Neuronal stem cell (in vitro differentiated cells): Measurements from ENCODE around the gene EPHA4.

Source experiments
- DNase-seq: peaks from one replicate; pipeline ENCODE4 v3.0.0-alpha.2; 2013; ENCODE audit warnings: low spot score
- H2AFZ ChIP-seq: one replicate; pipeline ENCODE4 v1.6.1; 2013; ENCODE audit warnings: mild to moderate bottlenecking, low read length, inconsistent platforms
- H2AK5ac ChIP-seq: 2 replicates; pipeline ENCODE4 v1.6.1; 2013; ENCODE audit warnings: low read depth, mild to moderate bottlenecking, inconsistent platforms, low read length, moderate library complexity, mixed read lengths
- H2BK120ac ChIP-seq: 2 replicates; pipeline ENCODE4 v1.6.1; 2013; ENCODE audit warnings: low read depth, mild to moderate bottlenecking, inconsistent platforms, low read length, moderate library complexity, mixed read lengths
- H2BK12ac ChIP-seq: one replicate; pipeline ENCODE4 v1.6.1; 2013; ENCODE audit warnings: low read length, inconsistent platforms
- H2BK15ac ChIP-seq: 2 replicates; pipeline ENCODE4 v1.6.1; 2013; ENCODE audit warnings: mild to moderate bottlenecking, low read length, inconsistent platforms, mixed read lengths
- H2BK5ac ChIP-seq: one replicate; pipeline ENCODE4 v1.6.1; 2013; ENCODE audit warnings: inconsistent platforms, mild to moderate bottlenecking, low read length, moderate library complexity
- H3K14ac ChIP-seq: one replicate; pipeline ENCODE4 v1.6.1; 2013; ENCODE audit warnings: low read length, inconsistent platforms
- H3K18ac ChIP-seq: 2 replicates; pipeline ENCODE4 v1.6.1; 2013; ENCODE audit warnings: low read length, inconsistent platforms
- H3K23ac ChIP-seq: 2 replicates; pipeline ENCODE4 v1.6.1; 2013; ENCODE audit warnings: low read depth, mild to moderate bottlenecking, mixed read lengths, low read length, inconsistent platforms; ENCODE audit not compliant: poor library complexity
- H3K27ac ChIP-seq: replicated peaks from 3 replicates; pipeline ENCODE4 v1.5.1; 2013; ENCODE audit warnings: low read length, inconsistent platforms
- H3K27me3 ChIP-seq, 3 experiments: 2 replicates each; pipeline ENCODE4 v1.6.1; 2013; ENCODE audit warnings: low read length in 3 of 3, mild to moderate bottlenecking in 2 of 3, inconsistent platforms in 1 of 3, low read depth in 1 of 3, mixed read lengths in 1 of 3, moderate library complexity in 1 of 3; ENCODE audit not compliant: control insufficient read depth in 3 of 3, insufficient read depth in 3 of 3
- H3K36me3 ChIP-seq, 2 donors: replicated peaks in 1 of 2; 2 replicates each; pipeline ENCODE4 v1.6.1; 2013; ENCODE audit warnings: low read length in 2 of 2; ENCODE audit not compliant: control insufficient read depth in 2 of 2, insufficient read depth in 2 of 2
- H3K4ac ChIP-seq: 2 replicates; pipeline ENCODE4 v1.6.1; 2013; ENCODE audit warnings: inconsistent platforms, mild to moderate bottlenecking, low read length, moderate library complexity
- H3K4me1 ChIP-seq, 2 donors: 1 replicate in 1 of 2; 2 replicates in 1 of 2; pipeline ENCODE4 v1.6.1; 2013; ENCODE audit warnings: low read length in 2 of 2, low read depth in 1 of 2; ENCODE audit not compliant: control insufficient read depth in 2 of 2, insufficient read depth in 1 of 2
- H3K4me2 ChIP-seq: one replicate; pipeline ENCODE4 v1.6.1; 2013; ENCODE audit warnings: mild to moderate bottlenecking, low read length, inconsistent platforms; ENCODE audit not compliant: insufficient read depth, poor library complexity, severe bottlenecking
- H3K4me3 ChIP-seq, 2 donors: 2 replicates each; pipeline ENCODE4 v1.5.1; 2013; ENCODE audit warnings: low read length in 2 of 2, mild to moderate bottlenecking in 2 of 2, inconsistent platforms in 1 of 2, moderate library complexity in 1 of 2
- H3K79me1 ChIP-seq: one replicate; pipeline ENCODE4 v1.6.1; 2013; ENCODE audit warnings: low read depth, mild to moderate bottlenecking, inconsistent platforms, low read length, moderate library complexity
- H3K9ac ChIP-seq: one replicate; pipeline ENCODE4 v1.6.1; 2013; ENCODE audit warnings: mild to moderate bottlenecking, low read depth, low read length, inconsistent platforms; ENCODE audit not compliant: poor library complexity
- H3K9me3 ChIP-seq, 2 donors: replicated peaks in 1 of 2; 2 replicates each; pipeline versions ENCODE3 to v1.6.1; 2013; ENCODE audit warnings: low read length in 2 of 2, mild to moderate bottlenecking in 2 of 2, inconsistent platforms in 1 of 2, low read depth in 1 of 2, mixed read lengths in 1 of 2, moderate library complexity in 1 of 2; ENCODE audit not compliant: control insufficient read depth in 2 of 2, insufficient read depth in 1 of 2
- H4K8ac ChIP-seq: one replicate; pipeline ENCODE4 v1.6.1; 2013; ENCODE audit warnings: low read depth, mild to moderate bottlenecking, inconsistent platforms, low read length, moderate library complexity
- H4K91ac ChIP-seq: one replicate; pipeline ENCODE4 v1.6.1; 2013; ENCODE audit warnings: low read length, low read depth, mild to moderate bottlenecking, inconsistent platforms; ENCODE audit not compliant: poor library complexity
- WGBS, 2 donors: extraction: QIAGEN DNeasy Blood & Tissue Kit; methylation state at CpG; one replicate each; pipeline ENCODE4 v1.1.7; 2013; ENCODE audit warnings: missing lambda C conversion rate in 2 of 2, mixed read lengths in 1 of 2; ENCODE audit not compliant: insufficient read length in 2 of 2, insufficient replicate concordance in 1 of 2; ENCODE audit errors: extremely low coverage in 2 of 2; 5-methylcytosine and 5-hydroxymethylcytosine counted together

The EPHA4 gene

DNA sequence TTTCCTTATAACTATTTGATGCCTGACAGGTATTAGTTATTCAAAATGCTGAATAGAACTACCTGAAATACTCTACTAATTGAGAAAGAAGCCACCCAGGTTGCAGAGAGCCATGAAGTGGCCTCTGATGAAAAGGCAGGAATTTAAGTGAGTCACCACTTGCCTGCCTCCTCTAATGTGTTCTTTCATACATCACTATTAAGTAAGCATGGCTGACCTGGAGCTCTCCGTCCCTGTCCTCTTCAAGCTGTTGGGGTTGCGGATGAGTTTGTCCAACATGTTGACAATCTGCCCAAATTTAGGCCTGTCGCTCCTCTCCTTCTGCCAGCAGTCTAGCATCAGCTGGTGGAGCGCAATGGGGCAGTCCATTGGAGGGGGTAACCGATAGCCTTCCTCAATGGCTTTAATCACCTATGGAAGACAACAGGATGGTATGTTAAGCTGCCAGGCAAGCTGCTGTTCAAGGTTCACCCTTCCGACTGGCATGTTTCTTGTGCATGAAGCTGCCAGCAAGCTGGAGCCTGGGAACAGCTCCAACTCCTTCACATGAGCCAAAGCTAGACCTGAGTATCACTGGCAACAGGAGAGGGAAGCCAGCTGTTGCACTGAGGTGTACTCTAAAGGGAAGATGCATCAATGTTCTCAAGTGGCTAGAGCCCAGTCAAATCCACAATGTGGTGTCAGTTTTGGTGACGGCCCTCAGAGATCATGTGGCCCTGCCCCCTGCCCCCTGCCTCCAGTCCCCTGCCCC is 142.2 kb downstream of the EPHA4 start:
- H4K8ac ChIP-seq = no peak overlapping the region
- H2AK5ac ChIP-seq = no peak overlapping the region
- no peak overlapping the region for H2BK12ac ChIP-seq
- no peak overlapping the region for H3K27ac ChIP-seq
- H3K4me3 ChIP-seq = no peak overlapping the region
- H3K9ac ChIP-seq = no peak overlapping the region
- H3K4me2 ChIP-seq = no peak overlapping the region
- no peak overlapping the region for H2AFZ ChIP-seq
- no peak overlapping the region for H3K23ac ChIP-seq
- H2BK15ac ChIP-seq = no peak overlapping the region
- no peak for DNase-seq
- H3K79me1 ChIP-seq = peaks cover 2% of the 10 kb centered on the region
- WGBS, 2 donors = no CpG with 5 or more reads among the region's 7 CpGs
- no peak overlapping the region for H2BK120ac ChIP-seq
- no peak overlapping the region for H3K14ac ChIP-seq
- H3K4me1 ChIP-seq = peaks cover 0 to 3% of the 10 kb centered on the region in 2 donors
- no peaks in the 10 kb centered on the region for H3K9me3 ChIP-seq
- H3K18ac ChIP-seq = no peak overlapping the region
- peaks cover 20 to 25% of the 10 kb centered on the region in 2 donors for H3K36me3 ChIP-seq
- no peak overlapping the region for H3K4ac ChIP-seq
- no peak overlapping the region for H4K91ac ChIP-seq
- no peak overlapping the region for H2BK5ac ChIP-seq
- H3K27me3 ChIP-seq = no peaks in the 10 kb centered on the region

DNA sequence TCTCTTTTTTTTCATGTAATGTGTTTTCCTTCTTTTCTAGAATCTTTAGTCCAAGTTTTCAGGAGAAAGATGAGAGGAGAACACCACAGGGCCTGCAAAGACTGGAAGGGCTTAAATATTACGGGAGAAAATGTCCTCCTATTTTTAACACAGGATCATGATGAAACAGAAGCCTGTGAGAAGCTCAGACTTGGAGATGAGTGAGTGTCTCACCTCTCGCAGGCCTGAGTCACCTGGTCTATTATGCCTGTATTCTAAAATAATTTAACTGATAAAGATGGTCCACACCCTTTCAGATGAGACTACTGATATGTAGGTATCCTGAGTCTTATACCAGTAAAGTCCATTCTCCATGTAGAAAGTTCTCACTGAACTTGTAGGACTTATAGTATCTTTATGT is 143.2 kb downstream of the EPHA4 start:
- no peak for DNase-seq
- Histone ChIP-seq H3K27me3 (no peaks in the 10 kb centered on the region), H2AFZ (no peak overlapping the region), H2AK5ac (no peak overlapping the region), H2BK5ac (no peak overlapping the region), H2BK15ac (no peak overlapping the region), H3K79me1 (peaks cover 2% of the 10 kb centered on the region), H3K23ac (no peak overlapping the region), H3K4me3 (no peak overlapping the region), H3K18ac (no peak overlapping the region), H4K8ac (no peak overlapping the region), H3K14ac (no peak overlapping the region), H4K91ac (no peak overlapping the region), H3K4me2 (no peak overlapping the region), H3K27ac (no peak overlapping the region), H3K9me3 (no peaks in the 10 kb centered on the region), H3K36me3 (peaks cover 17 to 25% of the 10 kb centered on the region in 2 donors), H2BK12ac (no peak overlapping the region), H3K9ac (no peak overlapping the region), H3K4me1 (peaks cover 0 to 3% of the 10 kb centered on the region in 2 donors), H3K4ac (no peak overlapping the region), H2BK120ac (no peak overlapping the region)
- no CpG with 5 or more reads among the region's 2 CpGs for WGBS, 2 donors

DNA sequence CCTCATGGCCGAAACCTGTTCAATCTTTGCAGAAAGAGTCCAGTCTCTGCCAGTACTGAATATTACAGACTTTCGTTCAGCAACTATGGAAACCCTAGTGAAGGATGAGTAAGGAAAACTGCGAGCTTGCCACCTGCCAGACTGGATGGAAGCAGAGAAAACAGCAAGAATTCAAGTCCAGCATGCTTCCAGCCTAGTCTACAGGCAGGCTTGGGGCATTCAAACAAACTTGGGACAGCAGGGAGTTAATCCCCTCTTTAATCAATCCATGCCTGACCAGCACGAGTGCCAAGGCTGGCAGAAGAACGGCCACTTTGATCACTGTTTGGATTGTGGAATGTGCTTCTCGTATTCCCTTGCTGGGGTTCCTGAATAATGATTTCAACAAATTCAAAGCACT is 145.2 kb downstream of the EPHA4 start:
- Histone ChIP-seq H3K4ac (no peak overlapping the region), H4K91ac (no peak overlapping the region), H2AFZ (no peak overlapping the region), H3K27me3 (no peaks in the 10 kb centered on the region), H3K79me1 (peaks cover 2% of the 10 kb centered on the region), H3K27ac (no peak overlapping the region), H2BK15ac (no peak overlapping the region), H3K9me3 (no peaks in the 10 kb centered on the region), H3K4me2 (no peak overlapping the region), H3K4me1 (peaks cover 3 to 10% of the 10 kb centered on the region in 2 donors), H3K4me3 (no peak overlapping the region), H3K18ac (no peak overlapping the region), H3K23ac (no peak overlapping the region), H2BK120ac (no peak overlapping the region), H2BK5ac (no peak overlapping the region), H2BK12ac (no peak overlapping the region), H2AK5ac (no peak overlapping the region), H4K8ac (no peak overlapping the region), H3K9ac (no peak overlapping the region), H3K36me3 (peaks cover 7 to 25% of the 10 kb centered on the region in 2 donors), H3K14ac (no peak overlapping the region)
- no CpG with 5 or more reads among the region's 6 CpGs for WGBS, 2 donors
- no peak for DNase-seq

DNA sequence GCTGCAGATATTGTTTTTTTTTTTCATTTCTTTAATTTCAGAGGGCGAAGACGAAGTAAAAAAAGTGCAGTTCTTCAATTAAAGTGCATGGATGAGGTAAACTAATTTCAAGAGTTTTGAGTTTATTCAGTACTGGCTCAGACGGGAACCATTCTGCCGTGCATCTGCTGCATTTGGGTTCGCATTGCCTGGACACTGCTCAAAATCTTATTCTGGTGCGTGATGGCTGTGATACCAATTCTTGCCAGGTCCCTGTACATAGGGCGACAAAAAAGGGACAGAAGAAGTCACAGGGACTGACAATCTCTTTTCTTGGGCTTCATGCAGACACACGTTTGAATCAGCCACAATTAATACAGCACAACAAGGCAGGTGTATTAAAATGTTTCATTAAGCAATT is 146.2 kb downstream of the EPHA4 start:
- H3K9ac ChIP-seq = no peak overlapping the region
- H2BK15ac ChIP-seq = no peak overlapping the region
- H3K27ac ChIP-seq = no peak overlapping the region
- H2BK12ac ChIP-seq = no peak overlapping the region
- no peak overlapping the region for H3K23ac ChIP-seq
- no peak overlapping the region for H3K4me2 ChIP-seq
- peaks cover 3 to 10% of the 10 kb centered on the region in 2 donors for H3K4me1 ChIP-seq
- H3K14ac ChIP-seq = no peak overlapping the region
- no peak overlapping the region for H2BK120ac ChIP-seq
- H2AK5ac ChIP-seq = no peak overlapping the region
- peaks cover 7 to 27% of the 10 kb centered on the region in 2 donors for H3K36me3 ChIP-seq
- WGBS, 2 donors = no CpG with 5 or more reads among the region's 8 CpGs
- H3K27me3 ChIP-seq = no peaks in the 10 kb centered on the region
- no peak overlapping the region for H4K8ac ChIP-seq
- H3K79me1 ChIP-seq = peaks cover 4% of the 10 kb centered on the region
- no peak overlapping the region for H3K18ac ChIP-seq
- H2AFZ ChIP-seq = no peak overlapping the region
- DNase-seq = no peak
- no peak overlapping the region for H4K91ac ChIP-seq
- H3K4me3 ChIP-seq = no peak overlapping the region
- no peak overlapping the region for H3K4ac ChIP-seq
- no peaks in the 10 kb centered on the region for H3K9me3 ChIP-seq
- no peak overlapping the region for H2BK5ac ChIP-seq
